BLaER1 (cell line): ENCODE results near the gene TLL1.

Experiments
- H3K27ac ChIP-seq: shearing (Covaris generic); formaldehyde crosslinking; 2 replicates; pipeline ENCODE4 v1.8.1; 2022
- H3K27me3 ChIP-seq: shearing (Covaris generic); formaldehyde crosslinking; 2 replicates; pipeline ENCODE4 v1.8.1; 2022
- H3K36me3 ChIP-seq: shearing (Covaris generic); formaldehyde crosslinking; 2 replicates; pipeline ENCODE4 v1.8.1; 2022
- H3K4me1 ChIP-seq: shearing (Covaris generic); formaldehyde crosslinking; 2 replicates; pipeline ENCODE4 v1.8.1; 2022
- H3K4me2 ChIP-seq: shearing (Covaris generic); formaldehyde crosslinking; 2 replicates; pipeline ENCODE4 v1.8.1; 2022
- H3K4me3 ChIP-seq: shearing (Covaris generic); formaldehyde crosslinking; 2 replicates; pipeline ENCODE4 v1.8.1; 2022
- H3K9ac ChIP-seq: shearing (Covaris generic); formaldehyde crosslinking; 2 replicates; pipeline ENCODE4 v1.8.1; 2022
- H3K9me3 ChIP-seq: shearing (Covaris generic); formaldehyde crosslinking; 2 replicates; pipeline ENCODE4 v1.8.1; 2022
- H4K20me1 ChIP-seq: shearing (Covaris generic); formaldehyde crosslinking; 2 replicates; pipeline ENCODE4 v1.8.1; 2022
- Cebpa-rat ChIP-seq: shearing (Covaris generic); IDR thresholded peaks from 2 replicates; pipeline ENCODE4 v1.8.1; 2022

The TLL1 gene

GRCh38 chr4:165967486-165967885 lies 94.4 kb downstream of the TLL1 start:
- Histone ChIP-seq H3K4me3 (no peak overlapping the region), H3K9me3 (no peaks in the 10 kb centered on the region; the same call in 1 of the 2 replicates), H3K4me1 (no peaks in the 10 kb centered on the region), H4K20me1 (no peaks in the 10 kb centered on the region), H3K9ac (no peak overlapping the region), H3K36me3 (no peaks in the 10 kb centered on the region), H3K27me3 (no peaks in the 10 kb centered on the region), H3K27ac (no peak overlapping the region), H3K4me2 (no peak overlapping the region)
- TF ChIP-seq Cebpa-rat = no peak

- Histone ChIP-seq H4K20me1 (no peaks in the 10 kb centered on the region), H3K27ac (no peak overlapping the region), H3K4me1 (no peaks in the 10 kb centered on the region), H3K36me3 (no peaks in the 10 kb centered on the region), H3K9me3 (no peaks in the 10 kb centered on the region; the same call in 1 of the 2 replicates), H3K4me3 (no peak overlapping the region), H3K4me2 (no peak overlapping the region), H3K27me3 (no peaks in the 10 kb centered on the region), H3K9ac (no peak overlapping the region)
- no peak for TF ChIP-seq Cebpa-rat
Measured at GRCh38 chr4:165970703-165971420, 97.8 kb downstream of the TLL1 start.

DNA sequence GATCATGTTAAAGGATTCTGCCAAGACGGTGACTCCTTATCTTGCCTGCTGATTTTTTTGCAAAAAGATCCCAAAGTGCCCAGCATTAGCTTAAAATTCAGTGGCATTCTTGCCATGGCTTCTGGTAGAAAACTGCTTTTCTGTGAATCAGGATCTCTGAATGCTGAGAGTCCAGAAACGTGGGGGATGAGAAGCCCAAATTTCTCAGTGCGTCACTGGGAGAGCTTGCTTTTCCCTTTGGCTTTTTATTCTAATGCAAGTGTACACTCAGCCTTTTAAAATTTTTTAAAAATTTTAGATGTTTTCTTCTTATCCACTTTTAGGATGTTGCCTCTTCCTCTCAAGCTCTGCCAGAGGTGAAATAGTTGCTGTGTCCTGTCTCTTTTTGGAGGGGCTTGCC lies 98.4 kb downstream of the TLL1 start:
- Histone ChIP-seq H3K4me2 (no peak overlapping the region), H3K9ac (no peak overlapping the region), H4K20me1 (no peaks in the 10 kb centered on the region), H3K36me3 (no peaks in the 10 kb centered on the region), H3K27me3 (no peaks in the 10 kb centered on the region), H3K9me3 (no peaks in the 10 kb centered on the region; the same call in 1 of the 2 replicates), H3K4me3 (no peak overlapping the region), H3K4me1 (no peaks in the 10 kb centered on the region), H3K27ac (no peak overlapping the region)
- TF ChIP-seq Cebpa-rat = no peak

DNA sequence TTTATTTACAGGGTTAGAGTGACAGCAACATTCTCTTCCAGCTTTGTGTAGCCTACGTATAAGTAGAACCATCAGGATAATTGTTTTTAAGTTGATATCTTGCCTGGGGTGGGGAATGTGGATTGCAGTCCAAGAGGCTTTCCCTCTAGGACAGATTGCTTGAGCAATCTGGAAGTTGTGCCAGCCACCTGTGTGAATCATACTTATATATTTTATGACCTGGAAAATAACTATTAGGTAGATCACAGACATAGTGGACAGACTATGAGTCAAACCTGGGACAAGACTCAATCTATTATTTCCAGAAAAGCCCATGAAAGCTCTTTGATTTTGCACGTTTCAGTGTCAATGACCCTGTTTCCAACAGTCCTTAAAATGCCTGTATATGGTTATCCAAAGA lies 98.9 kb downstream of the TLL1 start:
- Histone ChIP-seq H3K27me3 (no peaks in the 10 kb centered on the region), H3K9me3 (no peaks in the 10 kb centered on the region), H3K4me3 (no peak overlapping the region), H3K4me2 (no peak overlapping the region), H3K4me1 (no peaks in the 10 kb centered on the region), H3K27ac (no peak overlapping the region), H3K9ac (no peak overlapping the region), H3K36me3 (no peaks in the 10 kb centered on the region), H4K20me1 (no peaks in the 10 kb centered on the region)
- TF ChIP-seq Cebpa-rat = no peak

- Histone ChIP-seq H3K27me3 (no peaks in the 10 kb centered on the region), H3K9me3 (no peaks in the 10 kb centered on the region), H3K4me3 (no peak overlapping the region), H3K27ac (no peak overlapping the region), H4K20me1 (no peaks in the 10 kb centered on the region), H3K4me1 (no peaks in the 10 kb centered on the region), H3K9ac (no peak overlapping the region), H3K36me3 (no peaks in the 10 kb centered on the region), H3K4me2 (no peak overlapping the region)
- no peak for TF ChIP-seq Cebpa-rat
Measured at GRCh38 chr4:165972747-165973146, 99.7 kb downstream of the TLL1 start.

- no peaks in the 10 kb centered on the region for H3K4me1 ChIP-seq
- no peaks in the 10 kb centered on the region for H4K20me1 ChIP-seq
- no peak overlapping the region for H3K4me3 ChIP-seq
- no peak overlapping the region for H3K27ac ChIP-seq
- H3K9me3 ChIP-seq = no peaks in the 10 kb centered on the region
- H3K36me3 ChIP-seq = no peaks in the 10 kb centered on the region
- H3K4me2 ChIP-seq = no peak overlapping the region
- no peak overlapping the region for H3K9ac ChIP-seq
- no peaks in the 10 kb centered on the region for H3K27me3 ChIP-seq
- TF ChIP-seq Cebpa-rat = no peak
Measured at GRCh38 chr4:165982934-165983333, 109.9 kb downstream of the TLL1 start.

DNA sequence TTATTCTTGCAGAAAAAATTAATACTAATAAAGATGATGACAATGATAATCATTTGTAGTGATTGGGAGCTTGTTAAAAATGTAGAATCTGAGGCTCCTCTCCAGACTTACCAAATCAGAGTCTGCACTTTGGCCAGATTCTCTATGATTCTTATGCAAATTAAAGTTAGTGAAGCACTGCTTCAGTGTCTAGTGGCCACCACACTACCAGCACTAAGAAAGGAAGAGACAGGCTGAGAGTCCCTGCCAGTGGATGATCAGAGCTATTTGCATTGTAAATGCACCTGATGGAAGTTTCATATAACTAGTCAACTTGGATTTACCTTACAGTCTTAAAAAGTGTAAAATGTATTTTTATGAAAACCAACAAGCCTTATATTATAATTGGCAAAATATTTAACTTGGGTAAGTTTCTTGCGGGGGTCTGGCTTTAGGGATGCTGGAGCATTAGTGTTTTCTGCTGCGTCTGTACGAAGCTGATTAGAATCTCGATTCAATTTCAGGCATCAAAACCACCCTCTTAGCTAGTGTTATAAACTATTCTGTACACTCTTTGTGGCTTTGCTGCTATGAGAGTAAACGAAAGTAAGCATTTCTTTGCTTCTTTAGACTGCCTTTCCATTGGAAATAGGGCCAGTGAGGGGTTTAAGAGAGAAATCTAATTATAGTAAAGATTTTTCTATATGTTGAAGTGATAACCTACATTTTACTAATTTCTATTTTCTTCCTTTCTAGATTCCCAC lies 114.1 kb downstream of the TLL1 start:
- Histone ChIP-seq H3K9me3 (no peaks in the 10 kb centered on the region), H3K4me3 (no peak overlapping the region), H3K36me3 (no peaks in the 10 kb centered on the region), H3K9ac (no peak overlapping the region), H3K4me1 (no peaks in the 10 kb centered on the region), H4K20me1 (no peaks in the 10 kb centered on the region), H3K4me2 (no peak overlapping the region), H3K27me3 (no peaks in the 10 kb centered on the region), H3K27ac (no peak overlapping the region)
- no peak for TF ChIP-seq Cebpa-rat

DNA sequence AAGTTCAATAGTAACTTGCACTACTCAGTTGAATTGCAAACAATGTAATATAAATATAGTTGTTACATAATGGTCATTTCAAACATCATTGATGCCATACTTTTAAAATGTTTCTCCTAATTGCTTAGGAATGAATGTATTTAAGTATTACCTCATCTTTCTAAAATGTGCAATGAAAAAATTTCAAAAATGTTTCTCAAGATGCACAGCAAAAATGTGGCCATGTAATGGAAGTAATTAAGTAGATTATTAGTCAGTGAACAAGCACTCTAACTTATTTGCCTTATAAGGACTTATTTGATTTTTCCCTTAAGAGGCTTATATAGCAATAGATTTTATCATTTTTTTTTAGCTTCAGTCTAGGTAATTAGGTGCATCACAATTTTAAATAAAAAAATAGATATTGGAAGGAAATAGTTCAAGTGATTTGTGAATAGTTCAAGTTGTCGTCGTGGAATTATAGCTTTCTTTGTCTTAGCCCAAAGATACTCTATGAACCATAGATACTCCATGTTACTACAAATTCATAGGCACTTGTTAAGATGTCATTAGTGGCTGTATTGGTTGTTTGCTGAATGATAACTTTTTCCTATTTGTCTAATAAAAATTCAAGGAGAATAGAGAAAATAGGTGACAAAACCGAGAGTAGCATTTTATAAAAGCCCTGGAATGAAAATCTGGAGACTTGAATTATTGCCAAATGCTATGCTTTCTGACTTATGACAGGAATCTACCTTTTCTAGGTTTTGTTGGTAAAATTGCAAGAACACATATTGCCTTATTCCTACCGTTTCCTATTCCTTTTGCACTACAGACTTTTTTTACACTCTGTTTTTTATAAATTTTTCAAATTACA lies 118.5 kb downstream of the TLL1 start:
- no peak overlapping the region for H3K4me3 ChIP-seq
- H3K27ac ChIP-seq = no peak overlapping the region
- no peaks in the 10 kb centered on the region for H3K36me3 ChIP-seq
- no peak overlapping the region for H3K4me2 ChIP-seq
- H3K9ac ChIP-seq = no peak overlapping the region
- no peaks in the 10 kb centered on the region for H3K27me3 ChIP-seq
- no peaks in the 10 kb centered on the region for H4K20me1 ChIP-seq
- H3K4me1 ChIP-seq = no peaks in the 10 kb centered on the region
- no peak for TF ChIP-seq Cebpa-rat
- no peaks in the 10 kb centered on the region for H3K9me3 ChIP-seq

GRCh38 chr4:165992283-165992682 lies 119.2 kb downstream of the TLL1 start:
- no peak overlapping the region for H3K4me2 ChIP-seq
- no peaks in the 10 kb centered on the region for H3K4me1 ChIP-seq
- TF ChIP-seq Cebpa-rat = no peak
- no peak overlapping the region for H3K4me3 ChIP-seq
- no peaks in the 10 kb centered on the region for H3K36me3 ChIP-seq
- no peaks in the 10 kb centered on the region for H4K20me1 ChIP-seq
- H3K27ac ChIP-seq = no peak overlapping the region
- no peak overlapping the region for H3K9ac ChIP-seq
- H3K9me3 ChIP-seq = no peaks in the 10 kb centered on the region
- H3K27me3 ChIP-seq = no peaks in the 10 kb centered on the region

DNA sequence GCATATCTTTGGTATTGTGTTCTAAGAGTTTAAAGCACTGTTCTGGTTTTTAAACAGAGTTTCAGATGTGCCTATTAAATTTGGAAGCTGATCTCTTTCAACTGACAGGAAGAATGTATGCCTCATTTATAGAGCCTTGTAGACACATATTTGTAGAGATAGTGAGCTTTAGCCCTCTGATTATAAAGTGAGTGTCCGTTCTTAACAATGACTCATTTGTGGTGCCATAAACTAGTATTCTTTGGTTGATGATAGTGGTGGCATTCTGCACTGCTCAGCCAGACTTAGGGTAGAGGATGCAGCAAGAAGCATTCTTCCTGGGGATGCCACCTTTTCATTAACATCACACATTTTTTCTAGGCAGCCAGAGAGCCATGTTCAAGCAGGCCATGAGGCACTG lies 121.7 kb downstream of the TLL1 start:
- H3K27me3 ChIP-seq = no peaks in the 10 kb centered on the region
- H3K4me1 ChIP-seq = no peaks in the 10 kb centered on the region
- no peak for TF ChIP-seq Cebpa-rat
- H3K9ac ChIP-seq = no peak overlapping the region
- no peak overlapping the region for H3K27ac ChIP-seq
- H3K9me3 ChIP-seq = no peaks in the 10 kb centered on the region
- H3K4me2 ChIP-seq = no peak overlapping the region
- no peak overlapping the region for H3K4me3 ChIP-seq
- no peaks in the 10 kb centered on the region for H3K36me3 ChIP-seq
- H4K20me1 ChIP-seq = no peaks in the 10 kb centered on the region
